GM18909 (cell line): ENCODE results near the gene TRA2B.

Source experiments
- ATAC-seq: cut with Tn5 transposase; IDR thresholded peaks from one replicate; pipeline ENCODE4 v1.9.1; 2021; ENCODE audit warnings: mild to moderate bottlenecking; ENCODE audit not compliant: unreplicated experiment, poor library complexity

Gene TRA2B

DNA sequence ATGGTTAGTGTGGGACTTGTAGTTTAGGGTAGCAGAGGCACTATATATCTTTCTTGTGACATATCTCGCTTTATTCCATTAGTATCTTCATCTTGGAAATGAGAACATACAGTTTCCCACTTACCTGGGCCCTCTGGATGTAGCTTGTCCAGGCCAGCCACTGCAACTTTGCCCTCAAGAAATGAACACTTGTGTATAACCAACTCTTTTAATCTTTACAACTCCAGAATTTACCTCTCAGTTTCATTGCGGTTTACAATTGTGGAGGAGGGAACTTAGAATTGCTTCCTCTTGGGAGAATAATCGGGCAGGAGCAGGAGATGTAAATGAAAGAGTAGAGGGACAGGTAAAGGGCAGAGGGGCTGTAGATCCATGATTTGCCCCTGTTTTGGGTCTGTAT is 18.4 kb upstream of the TRA2B start:
- no peak for ATAC-seq

DNA sequence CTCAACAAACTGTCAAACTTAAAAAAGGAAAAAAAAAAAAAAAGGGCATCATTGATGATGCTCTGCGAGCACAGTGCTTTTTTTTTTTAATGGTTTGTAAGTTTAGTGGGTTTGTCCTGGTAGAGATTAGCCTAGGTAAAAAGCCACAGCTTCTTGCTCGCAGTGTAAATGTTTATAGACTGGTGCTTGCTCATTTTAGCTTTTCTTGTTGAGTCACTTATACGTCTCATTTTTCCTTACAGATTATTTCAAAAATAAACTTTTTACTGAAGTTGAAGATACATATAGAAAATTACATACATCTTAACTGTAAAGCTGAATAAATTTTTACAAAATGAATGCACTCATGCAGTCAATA is 16.5 kb upstream of the TRA2B start:
- ATAC-seq: no peak

DNA sequence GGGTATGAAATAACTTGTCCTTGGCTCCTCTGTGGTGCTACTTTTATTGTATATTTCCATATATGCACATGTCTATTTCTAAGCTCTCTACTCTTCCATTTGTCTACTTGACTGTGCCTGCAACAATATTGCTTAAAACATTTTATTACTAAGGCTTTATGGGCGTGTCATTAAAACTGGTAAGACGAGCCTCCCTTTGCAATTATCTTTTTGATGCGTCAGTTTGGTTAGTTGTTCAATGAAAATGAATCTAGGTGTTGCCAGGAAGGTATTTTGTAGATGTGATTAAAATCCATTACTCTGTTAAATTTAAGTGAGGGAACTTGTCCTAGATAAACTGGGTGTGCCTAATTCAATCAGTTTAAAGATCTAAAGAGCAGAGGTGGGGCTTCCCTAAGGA is 12.9 kb upstream of the TRA2B start:
- no peak for ATAC-seq

DNA sequence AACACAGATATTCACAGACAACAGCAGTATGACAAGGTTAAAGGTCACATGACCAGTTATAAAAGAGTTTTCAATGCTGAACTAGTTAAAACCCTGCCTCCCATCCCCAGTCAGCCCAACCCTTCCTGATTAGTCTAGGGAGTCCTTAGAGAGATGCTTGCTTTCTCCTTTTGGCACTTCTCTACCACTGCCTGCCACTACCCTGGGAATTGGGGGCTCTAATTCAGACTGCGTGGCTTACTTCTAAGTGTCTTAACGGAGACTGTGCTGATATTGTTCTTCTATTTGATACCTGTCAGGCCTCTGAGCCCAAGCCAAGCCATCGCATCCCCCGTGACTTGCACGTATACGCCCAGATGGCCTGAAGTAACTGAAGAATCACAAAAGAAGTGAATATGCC is 11.7 kb upstream of the TRA2B start:
- ATAC-seq: no peak

DNA sequence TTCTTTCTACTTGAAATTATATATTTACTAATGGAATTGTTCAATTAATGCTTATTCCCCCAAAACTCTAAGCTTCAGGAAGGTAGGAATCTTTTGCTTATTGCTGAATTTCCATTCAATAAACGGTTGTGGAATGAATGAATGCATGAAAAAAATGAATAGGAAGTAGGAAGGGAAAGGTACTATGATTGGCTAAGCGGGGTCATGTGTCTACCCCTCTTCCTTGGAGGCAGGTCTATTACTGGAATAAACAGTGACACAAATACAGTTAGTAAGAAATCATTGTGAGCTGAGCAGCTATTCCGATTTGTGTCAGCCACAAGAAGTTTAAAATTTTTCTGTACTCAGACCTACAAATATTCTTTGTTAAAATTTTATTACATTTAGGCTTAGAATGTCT is 10.5 kb upstream of the TRA2B start:
- no peak for ATAC-seq

DNA sequence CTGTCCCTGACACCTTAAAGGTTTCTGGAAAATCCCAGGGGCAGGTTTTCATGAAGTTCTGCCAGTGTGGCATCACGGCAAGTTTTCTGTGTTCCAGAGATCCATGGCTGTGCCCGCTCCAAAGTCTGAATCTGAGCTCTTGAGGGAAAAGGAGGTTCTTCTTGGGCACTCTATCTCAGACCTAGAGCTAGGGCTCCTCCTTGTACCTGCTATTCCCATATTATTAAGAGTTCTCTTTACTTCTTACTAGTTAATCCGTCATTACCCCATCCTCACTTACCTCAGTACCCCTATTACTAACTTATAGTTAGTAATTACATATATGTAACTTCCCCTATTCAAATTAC is 5.9 kb upstream of the TRA2B start:
- peak; percentile 19 for ATAC-seq

DNA sequence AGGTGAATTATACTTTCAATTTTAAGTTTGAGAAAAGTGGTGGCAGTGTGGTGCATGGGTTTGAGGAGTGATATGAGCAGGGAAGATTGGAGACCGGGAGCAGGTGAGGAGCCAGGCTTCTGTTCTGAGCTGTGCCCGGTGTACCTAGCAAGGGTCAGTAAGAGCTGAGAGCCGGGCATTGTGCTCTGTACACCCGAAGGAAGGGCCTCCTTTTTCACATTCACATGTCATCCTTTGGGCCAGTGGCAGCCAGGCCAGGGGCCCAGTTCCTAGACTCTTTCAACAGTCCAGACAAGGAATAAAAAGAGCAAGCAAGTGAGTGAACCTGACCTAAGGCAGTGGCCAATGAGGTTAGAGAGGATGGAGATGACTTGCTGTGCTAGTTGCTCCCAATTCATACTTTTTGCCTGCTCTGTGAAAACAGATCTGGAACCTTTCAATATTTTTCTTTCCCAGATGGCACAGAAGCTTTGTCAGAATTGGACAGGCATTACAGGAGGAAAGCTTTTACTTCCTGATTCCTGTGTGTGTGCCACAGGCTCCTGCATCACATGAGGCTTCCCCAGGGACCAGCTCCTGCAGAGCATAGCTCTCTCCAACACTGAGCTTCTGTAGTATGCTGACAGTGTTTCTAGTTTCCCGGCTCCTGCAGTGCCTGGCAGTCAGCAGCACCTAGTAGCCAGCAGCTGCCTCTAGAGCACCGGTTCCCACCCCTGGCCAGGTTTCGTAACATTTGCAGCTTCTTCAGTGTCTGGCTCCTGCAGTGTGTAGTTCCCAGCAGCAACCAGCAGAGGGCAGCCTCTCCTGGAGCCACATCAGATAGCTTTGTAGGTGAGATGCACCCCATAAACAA is 5.3 kb upstream of the TRA2B start:
- peak; percentile 92 for ATAC-seq

DNA sequence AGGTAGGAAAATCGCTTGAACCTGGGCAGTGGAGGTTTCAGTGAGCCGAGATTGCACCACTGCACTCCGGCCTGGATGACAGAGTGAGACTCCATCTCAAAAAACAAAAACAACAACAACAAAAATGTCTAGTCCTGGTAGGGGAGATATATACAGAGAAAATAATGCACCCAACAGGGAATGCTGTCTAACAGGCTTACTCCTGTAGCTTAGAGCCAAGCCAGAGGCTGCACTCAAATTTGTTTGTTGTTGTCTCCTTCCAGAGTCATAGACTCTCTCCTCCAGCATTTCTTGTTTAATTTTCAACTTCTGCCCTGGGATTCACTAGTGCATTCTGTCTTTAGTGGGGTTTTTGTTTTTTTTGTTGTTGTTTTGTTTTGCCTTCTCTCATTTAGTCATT is 4.6 kb upstream of the TRA2B start:
- ATAC-seq: no peak

DNA sequence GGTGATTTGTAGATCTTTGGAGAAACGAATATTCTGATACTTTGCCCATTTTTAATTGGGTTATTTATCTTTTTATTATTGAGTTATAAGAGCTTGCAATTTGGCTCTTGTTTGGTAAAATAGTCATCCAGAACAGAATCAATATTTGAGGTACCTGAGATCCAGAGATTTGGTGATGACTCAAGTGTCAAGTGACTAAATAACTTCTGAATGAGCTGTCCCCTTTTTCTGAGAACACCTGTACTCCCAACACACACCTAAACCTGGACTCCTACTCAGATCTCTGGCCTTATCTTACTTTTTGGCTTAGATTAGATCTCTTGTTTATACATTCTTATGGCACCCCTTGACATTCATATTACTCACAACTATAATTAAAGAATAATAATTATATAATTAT is 3.1 kb upstream of the TRA2B start:
- no peak for ATAC-seq

DNA sequence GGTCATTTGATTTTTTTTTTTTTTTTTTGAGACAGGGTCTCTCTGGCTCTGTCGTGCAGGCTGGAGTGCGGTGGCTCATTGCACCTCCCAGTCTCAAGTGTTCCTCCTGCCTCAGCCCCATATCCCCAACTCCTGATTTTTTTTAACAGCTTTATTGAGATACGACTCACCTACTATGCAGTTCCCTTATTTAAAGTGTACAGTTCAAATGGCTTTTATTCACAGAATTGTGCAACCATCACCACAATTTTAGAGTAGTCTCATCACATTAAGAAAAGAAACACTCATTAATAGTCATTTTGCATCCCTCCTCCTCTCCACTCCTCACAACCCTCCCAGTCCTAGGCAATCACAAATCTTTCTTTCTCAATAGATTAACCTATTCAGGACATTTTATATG is 1.9 kb upstream of the TRA2B start:
- no peak for ATAC-seq

DNA sequence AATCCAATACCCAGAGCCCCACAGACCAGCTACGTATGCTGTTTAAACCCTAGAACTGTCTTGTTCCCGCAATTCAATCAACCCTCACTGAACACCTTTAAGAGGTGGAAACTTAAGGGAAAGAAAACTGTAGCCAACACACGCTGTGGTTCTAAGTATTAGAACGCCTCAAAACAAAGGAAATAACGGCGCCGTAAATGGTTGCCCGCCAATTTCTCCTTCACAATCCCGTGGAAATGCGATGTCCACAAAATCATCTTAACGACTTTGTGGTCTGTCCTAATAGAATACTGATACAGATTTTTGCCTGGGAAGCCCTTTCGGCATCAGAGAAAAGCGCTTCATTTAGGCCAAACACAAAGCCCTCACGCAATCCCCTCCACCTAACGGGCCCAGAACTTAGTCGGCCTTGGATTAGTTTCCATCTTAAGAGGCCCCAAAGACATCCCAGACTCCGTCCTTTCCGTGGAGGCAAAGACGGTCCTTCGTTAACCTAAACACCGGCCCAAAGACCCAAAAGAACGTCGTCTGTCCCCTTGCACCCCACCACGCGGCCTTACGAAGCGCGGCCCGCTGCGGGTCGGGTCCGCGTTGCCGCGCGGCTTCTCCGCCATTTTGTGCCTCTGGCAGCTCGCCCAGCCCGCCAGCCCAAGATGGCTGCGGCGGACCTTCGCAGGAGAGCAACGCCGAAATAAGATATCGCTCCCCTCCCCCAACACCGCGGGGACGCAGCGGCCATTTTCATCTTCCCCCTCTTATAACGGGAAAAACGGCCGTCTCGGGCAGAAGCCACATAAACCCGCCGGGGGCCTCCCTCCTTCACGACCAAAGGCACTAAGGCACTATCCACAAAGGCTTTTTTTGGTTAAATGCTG is 763 bp downstream of the TRA2B start:
- ATAC-seq: peak; percentile 59

DNA sequence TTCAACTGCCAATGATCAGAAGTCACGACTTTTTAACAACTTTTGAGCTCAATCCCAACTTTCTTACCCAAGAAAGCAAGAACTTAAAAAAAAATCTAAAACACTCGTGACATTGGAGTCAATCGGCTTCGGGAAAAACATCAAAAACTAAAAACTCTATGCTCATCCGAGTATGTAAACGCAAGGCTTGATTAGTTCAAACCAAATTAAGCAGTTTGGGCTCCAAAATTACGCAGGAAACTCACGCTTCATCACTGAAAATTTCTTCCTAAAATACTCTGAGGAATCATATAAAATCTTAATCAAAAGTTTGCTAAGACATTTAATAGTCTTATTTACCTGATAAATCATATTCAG is 1.6 kb downstream of the TRA2B start:
- ATAC-seq: no peak

DNA sequence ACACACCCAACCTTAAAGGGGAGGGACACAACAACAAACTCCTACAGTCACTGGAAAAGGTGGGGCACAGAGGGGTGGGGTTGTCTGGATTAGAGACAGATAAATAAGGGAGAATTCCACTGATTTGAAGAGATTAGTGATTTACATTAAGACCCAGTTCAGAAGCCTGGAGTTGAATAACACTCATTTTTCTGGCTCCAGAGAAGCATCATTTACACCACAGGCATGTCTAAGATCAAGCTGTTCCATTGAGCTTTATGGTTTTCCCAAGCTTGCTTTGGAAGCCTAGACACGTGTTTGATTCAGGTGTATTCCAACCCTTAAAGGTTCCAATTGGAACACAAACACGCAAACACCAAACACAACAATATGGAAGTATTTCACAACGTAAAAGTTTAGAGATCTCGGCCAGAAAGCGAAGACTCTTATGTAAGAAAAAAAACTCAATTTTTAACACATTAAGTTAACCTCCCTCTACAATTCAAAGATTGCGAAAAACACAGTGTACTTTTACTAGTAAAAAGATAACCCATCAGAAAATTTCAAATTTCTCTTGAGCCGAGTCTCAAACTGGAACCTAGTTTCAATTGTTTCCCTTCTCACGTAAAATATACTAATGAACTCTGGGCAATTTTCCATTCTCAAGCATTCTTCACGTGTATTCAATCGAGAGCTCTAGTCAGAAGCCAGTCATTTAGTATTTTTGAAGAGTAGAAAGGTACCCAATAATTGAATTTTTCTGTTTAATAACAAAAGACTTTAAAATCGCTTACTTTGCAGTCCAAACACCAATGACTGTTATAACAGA is 2.1 kb downstream of the TRA2B start:
- ATAC-seq: no peak

DNA sequence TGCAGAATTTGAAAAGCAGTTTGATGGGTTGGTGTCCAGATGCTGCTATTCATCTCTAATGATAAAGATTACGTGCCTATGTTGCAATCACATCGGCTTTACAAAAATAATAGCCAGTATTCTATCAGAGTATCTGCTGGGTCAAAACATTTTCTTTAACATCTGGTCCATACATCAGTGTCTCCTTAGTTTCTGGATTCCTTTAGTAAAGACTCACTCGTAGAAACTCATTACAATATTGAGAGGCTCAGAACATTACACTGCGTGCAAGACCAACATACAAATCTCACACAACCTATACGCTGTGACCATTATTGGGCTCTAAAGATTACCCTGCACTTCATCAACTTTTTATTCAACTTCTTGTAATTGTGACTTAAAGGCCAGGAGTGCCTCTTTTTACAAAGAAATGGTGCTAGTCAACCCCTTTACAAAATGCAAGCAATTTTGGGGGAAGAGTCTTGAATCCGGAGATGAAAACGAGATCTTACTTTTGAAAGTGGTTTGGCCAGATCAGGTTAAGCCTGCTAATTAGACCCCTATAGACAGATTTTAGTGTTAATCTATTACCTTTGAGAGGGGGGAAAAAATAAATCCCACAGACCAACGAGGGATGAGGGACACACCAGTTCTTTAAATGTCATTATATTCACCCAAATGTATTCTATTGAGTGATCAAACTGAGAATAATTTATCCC is 2.9 kb downstream of the TRA2B start:
- ATAC-seq: no peak

DNA sequence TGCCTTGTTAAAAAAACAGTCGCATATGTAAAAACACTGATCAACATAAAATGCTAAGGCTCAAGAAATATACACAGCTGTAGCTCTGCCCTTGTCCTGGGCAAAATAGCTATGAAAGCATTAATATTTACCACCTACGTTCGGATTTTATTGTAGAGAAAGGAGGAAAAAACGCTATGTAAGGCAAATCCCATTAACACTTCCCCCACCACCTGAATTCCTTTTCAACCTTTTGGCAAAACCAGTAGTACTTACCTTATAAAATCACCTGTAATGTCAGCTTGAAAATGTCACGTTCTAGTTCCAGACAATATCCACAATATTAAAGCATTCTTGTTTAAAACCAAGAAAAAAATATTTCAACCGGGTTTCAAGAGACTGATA is 3.6 kb downstream of the TRA2B start:
- ATAC-seq: no peak

DNA sequence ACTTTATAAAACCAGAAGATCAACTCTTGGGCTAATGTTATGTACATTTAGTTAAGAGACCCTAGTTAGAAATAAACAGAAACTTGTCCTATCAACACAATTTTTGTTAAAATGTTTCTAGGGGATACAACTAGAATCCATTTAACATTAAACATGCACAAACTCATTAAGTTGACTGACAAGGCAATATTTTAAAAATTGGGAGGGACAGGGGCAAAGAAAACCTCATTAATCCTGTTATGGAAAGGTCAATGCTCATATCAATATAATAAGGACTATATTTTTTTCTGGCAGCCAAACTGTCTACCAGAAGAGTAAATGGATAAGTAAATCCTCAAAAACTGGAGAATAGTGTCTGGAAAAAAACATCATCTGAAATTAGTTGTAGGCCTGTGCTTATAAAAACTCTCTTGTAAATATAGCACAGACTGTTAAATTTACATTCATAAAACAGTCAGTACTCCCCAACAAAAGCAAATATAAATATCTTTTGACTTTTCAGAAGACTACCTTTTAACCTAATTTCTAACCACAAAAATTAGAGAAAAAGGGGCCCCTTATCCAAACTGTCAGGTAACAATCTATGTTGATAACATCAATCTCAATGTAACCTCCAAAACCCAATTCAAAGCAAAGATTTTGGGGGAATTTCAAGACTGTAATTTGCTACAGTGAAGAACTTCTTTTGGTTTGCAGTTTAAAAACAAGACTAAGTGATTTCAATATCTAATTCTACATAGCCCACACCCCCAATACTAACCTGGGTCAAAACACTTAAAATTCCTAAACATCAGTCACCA is 4.2 kb downstream of the TRA2B start:
- no peak for ATAC-seq

DNA sequence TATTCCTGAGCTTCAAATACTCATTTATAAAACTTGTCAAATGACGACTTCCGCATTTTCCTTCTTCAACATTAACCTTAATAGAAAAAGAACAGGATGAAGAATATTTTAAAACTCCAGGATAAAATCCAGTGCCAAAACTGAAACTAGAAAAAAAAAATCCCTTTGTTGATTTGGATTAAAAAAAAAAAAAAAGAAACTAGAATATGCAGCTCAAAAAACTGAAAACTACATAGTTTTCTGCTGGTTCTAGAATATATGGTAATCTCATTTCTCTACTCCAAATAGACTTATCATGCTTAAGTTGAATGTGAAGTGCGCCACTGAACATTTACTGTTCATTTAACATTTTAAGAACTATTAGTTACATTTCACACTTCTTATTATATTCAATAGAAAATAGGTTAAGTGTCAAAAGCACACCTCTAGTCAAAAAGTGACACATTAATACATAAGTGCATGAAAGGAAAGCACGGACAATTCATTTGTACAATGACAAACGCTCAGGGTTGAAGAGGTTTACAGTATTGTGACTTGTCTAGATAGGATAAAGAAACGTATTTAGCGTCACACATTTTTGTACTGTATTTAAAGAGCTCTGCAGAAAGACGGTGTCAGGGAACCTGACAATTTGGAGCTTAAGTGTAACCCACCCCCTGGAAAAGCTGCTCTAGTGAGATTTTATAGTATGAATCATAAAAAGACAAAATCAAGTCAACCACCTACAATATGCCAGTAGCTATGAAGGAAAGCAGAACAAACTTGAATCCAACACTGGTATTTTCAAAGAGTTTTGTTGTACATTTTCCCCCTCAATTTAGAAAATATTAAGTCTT is 5.8 kb downstream of the TRA2B start:
- ATAC-seq: no peak

DNA sequence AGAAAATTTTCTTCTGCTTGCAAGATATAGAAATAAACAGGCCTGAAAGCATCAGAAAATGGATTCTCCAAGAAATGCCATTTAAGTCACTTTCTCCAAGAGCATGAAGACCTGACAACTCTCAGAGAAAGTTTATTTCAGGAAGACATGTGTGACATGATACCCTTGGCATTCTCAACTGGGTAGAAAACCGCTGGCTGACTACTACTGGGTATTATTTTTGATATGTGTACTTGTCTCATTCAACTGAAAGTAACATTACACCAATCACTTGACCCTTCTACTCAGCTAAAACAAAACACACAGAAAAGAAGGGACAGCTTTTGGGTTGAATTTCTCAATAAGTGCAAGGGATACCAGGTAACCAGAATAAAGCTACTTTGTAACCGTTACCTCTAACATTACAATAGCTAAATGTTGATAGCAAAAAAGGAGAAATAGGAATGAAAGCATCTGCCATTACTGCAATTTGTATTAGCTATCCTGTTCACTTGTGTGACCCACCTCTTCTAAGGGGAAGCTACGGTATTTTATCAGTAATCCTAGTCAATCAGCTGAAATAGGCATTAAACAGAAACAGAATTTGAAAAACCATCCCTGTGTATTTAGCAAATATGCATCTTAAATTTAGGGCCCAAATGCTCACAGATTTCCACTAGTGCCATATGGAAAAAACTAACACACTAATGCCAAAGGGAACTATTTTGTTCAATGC is 7.3 kb downstream of the TRA2B start:
- ATAC-seq: no peak
